Effector CD8-positive, alpha-beta T cell (primary cell): Measurements from ENCODE around the gene RFX7.

Experiments used
- DNase-seq: peaks from one replicate; lab custom pipeline; 2025; lab: John Stamatoyannopoulos, UW

The RFX7 gene

DNA sequence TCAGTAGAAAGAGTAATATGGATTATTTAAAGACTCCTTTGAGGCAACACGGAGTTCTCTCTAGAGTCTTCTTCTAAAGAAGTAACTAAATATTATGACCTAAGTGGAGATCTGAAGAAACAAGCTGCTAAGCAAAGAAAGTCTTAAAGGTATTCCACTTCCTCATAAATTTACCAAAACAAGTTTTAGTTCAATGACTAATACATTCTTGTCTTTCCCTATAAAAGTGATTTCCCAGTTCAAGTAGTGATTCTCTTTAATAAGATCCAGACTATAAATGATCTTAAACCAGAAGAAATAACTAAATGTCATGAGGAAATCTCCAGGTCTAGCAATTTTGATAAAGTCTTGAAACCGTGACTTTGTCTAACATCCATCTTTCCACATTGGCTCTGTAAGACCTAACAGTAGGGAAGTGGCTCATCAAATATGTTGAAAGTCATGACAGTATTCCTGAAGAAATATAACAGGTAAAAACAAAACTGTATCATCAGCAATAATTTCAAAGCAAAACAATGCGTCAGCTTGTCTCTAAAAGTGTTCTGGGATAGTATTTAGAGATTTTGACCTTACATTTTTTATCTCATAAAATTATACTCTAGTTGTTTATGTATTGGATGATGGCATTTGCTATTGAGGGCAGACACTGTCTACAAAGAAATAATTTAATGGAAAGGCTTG lies 198.5 kb downstream of the RFX7 start:
- DNase-seq: no peak

DNA sequence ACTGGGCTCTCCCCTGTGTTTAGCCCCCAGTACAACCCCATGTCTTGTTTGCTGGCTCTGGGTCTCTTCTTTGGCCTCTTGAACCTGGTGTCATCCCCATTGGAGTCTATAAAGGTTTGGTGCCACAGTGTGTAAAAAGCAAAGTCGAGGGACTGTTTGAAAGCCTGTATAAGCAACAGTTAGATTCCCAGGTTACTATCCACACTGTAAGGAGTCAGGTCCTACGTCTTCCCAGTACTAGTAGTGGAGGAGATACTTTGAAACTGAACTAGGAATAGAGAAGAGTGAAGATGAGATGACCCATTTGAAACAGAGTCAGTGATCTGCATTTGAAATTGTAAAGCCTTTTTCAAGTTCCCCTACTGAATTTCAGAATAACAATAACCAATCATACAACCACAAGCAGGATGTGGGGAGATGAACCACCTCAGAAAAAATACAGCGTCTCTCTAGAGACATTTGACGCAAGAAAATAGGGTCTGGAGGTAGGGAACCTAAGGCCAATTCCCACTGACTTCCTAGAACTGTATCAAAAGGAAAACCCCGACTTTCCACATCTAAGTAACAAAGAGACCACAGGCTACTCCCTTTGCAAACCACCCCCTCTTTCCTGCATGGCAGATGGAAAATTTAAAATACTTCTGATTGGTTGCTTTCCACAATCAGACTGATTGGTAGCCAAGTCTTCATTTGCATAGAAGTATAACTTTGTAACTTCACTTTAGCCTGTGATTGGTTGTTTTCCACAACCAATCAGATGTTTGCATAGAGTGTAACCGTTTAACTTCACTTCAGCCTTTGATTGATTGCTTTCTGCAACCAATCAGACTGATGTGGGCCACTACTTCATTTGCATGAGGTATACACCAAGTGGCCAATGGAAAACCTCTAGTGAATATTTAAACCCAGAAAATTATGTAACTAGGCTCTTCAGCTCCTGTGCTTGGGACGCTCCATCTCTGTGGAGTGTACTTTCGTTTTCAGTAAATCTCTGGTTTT lies 200.4 kb downstream of the RFX7 start:
- DNase-seq: peak; percentile 15

GRCh38 chr15:56042498-56042897 lies 201.2 kb downstream of the RFX7 start:
- no peak for DNase-seq

- DNase-seq: no peak
Measured at GRCh38 chr15:56042031-56042430, 201.6 kb downstream of the RFX7 start.

- DNase-seq: no peak
Measured at GRCh38 chr15:56040081-56041035, 203.3 kb downstream of the RFX7 start.

DNA sequence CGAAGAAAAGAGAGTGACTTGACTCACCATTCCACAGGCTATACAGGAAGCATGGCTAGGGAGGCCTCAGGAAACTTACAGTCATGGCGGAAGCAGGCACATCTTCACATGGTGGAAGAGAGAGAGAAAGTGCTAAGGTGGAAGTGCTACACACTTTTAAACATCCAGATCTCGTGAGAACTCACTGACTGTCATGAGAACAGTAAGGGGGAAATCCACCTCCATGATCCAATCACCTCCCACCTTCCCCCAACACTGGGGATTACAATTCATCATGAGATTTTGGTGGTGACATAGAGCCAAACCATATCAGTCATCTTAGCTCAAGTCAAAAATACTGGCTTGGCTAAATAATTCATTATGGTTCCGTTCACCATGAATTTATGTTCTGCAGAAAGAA lies 205.0 kb downstream of the RFX7 start:
- no peak for DNase-seq

- no peak for DNase-seq
Measured at GRCh38 chr15:56038015-56038414, 205.7 kb downstream of the RFX7 start.
